HG03432 (cell line): Measurements from ENCODE around the gene RANBP1.

ENCODE experiments used
- ATAC-seq: cut with Tn5 transposase; IDR thresholded peaks from one replicate; pipeline ENCODE4 v1.9.1; 2021; ENCODE audit warnings: mild to moderate bottlenecking, moderate library complexity; ENCODE audit not compliant: unreplicated experiment

RANBP1 gene

GRCh38 chr22:20135806-20136602 lies 20.1 kb downstream of the RANBP1 start:
- ATAC-seq = no peak

GRCh38 chr22:20136603-20136873 lies 20.6 kb downstream of the RANBP1 start:
- ATAC-seq = no peak

- ATAC-seq = no peak
Measured at GRCh38 chr22:20137113-20137512, 21.2 kb downstream of the RANBP1 start.

GRCh38 chr22:20137671-20138416 lies 21.9 kb downstream of the RANBP1 start:
- no peak for ATAC-seq

- ATAC-seq = no peak
Measured at GRCh38 chr22:20138417-20138738, 22.5 kb downstream of the RANBP1 start.

GRCh38 chr22:20138868-20139267 lies 23.0 kb downstream of the RANBP1 start:
- no peak for ATAC-seq

- ATAC-seq = no peak
Measured at GRCh38 chr22:20139391-20140106, 23.6 kb downstream of the RANBP1 start.

GRCh38 chr22:20140107-20140445 lies 24.2 kb downstream of the RANBP1 start:
- no peak for ATAC-seq

- no peak for ATAC-seq
Measured at GRCh38 chr22:20140521-20140964, 24.6 kb downstream of the RANBP1 start.

GRCh38 chr22:20141186-20142077 lies 25.5 kb downstream of the RANBP1 start:
- ATAC-seq = no peak

GRCh38 chr22:20142711-20143621 lies 27.1 kb downstream of the RANBP1 start:
- ATAC-seq = no peak

GRCh38 chr22:20143883-20144665 lies 28.2 kb downstream of the RANBP1 start:
- ATAC-seq = no peak

GRCh38 chr22:20145206-20145831 lies 29.4 kb downstream of the RANBP1 start:
- no peak for ATAC-seq

- no peak for ATAC-seq
Measured at GRCh38 chr22:20145832-20146223, 29.9 kb downstream of the RANBP1 start.

- ATAC-seq = no peak
Measured at GRCh38 chr22:20146777-20147176, 30.9 kb downstream of the RANBP1 start.

GRCh38 chr22:20147237-20147988 lies 31.5 kb downstream of the RANBP1 start:
- no peak for ATAC-seq

GRCh38 chr22:20148414-20148813 lies 32.5 kb downstream of the RANBP1 start:
- ATAC-seq = no peak
